LNCAP (cell line): ENCODE data around the gene MXD1.

Experiments
- TF ChIP-seq, protein P1 (sequence below): fragments of 450-650 bp; IDR thresholded peaks from 2 replicates; pipeline ENCODE4 v1.5.1; 2017; ENCODE audit warnings: mild to moderate bottlenecking

Gene MXD1

DNA sequence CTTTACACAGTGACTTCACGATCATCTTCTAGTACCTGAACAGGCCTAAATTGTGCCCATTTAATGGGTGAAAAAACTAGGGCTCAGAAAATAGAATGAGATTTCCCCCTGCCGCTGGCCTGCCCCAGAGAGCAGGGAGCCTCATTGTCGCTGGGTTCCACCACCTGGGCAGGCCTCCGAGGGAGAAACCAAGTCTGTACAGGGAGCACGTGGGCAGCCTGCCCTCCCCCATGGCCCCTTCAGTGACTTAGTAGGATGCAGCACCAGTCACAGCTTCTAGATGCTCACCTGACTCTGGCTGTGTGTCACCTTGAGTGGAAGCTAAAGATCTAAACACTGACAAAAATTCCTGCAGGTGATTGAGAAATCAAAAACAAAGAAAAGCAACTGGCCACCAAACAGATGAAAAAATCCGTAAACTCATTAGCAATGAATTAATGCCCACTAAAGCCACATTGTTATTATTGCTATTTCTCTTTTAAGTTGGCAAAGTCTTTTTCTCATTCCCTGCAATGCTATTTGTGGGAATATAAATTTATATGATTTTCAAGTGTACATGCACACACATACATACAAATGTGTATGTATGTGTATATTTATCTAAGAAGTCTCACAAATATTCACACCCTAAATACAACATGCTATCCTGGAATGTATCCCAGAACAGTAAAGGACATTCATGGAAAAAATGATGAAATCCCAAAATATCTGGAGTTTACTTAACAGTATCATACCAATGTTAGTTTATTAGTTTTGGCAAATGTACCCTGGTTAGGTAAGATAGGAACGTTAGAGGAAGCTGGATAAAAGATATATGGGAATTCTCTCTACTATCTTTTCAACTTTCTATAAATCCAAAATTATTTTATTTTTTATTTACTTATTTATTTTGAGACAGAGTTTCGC, 65.2 kb downstream of the MXD1 start:
- TF ChIP-seq, protein P1, sequence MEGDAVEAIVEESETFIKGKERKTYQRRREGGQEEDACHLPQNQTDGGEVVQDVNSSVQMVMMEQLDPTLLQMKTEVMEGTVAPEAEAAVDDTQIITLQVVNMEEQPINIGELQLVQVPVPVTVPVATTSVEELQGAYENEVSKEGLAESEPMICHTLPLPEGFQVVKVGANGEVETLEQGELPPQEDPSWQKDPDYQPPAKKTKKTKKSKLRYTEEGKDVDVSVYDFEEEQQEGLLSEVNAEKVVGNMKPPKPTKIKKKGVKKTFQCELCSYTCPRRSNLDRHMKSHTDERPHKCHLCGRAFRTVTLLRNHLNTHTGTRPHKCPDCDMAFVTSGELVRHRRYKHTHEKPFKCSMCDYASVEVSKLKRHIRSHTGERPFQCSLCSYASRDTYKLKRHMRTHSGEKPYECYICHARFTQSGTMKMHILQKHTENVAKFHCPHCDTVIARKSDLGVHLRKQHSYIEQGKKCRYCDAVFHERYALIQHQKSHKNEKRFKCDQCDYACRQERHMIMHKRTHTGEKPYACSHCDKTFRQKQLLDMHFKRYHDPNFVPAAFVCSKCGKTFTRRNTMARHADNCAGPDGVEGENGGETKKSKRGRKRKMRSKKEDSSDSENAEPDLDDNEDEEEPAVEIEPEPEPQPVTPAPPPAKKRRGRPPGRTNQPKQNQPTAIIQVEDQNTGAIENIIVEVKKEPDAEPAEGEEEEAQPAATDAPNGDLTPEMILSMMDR, result no peak

DNA sequence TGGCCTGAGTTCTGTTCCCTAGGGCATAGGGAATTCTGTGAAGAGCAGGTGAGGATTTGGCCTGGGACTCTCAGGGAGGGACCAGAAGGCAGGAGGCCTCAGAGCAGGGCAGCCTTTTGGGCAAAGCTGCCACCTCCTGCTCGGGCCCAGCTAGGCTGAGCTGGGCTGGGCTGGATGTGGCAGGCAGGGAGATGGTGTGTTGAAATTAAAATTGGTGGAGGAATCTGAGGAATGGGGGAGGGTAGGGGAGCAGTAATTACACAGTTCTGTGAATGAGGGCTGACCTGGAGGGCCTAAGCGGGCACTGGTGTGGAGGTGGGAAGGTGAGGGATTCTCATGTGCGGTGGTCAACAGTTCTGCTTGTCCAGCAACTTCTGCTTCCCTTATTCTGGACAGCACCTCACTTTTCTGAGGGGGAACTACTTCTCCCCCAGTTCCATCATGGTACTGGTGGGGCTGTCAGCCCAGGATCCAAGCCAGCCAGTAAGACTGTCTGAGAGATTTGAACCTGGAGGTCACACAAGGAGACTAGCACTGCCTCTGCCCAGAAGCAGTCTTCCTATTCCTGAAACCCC, 68.6 kb downstream of the MXD1 start:
- TF ChIP-seq, protein P1, result no peak

DNA sequence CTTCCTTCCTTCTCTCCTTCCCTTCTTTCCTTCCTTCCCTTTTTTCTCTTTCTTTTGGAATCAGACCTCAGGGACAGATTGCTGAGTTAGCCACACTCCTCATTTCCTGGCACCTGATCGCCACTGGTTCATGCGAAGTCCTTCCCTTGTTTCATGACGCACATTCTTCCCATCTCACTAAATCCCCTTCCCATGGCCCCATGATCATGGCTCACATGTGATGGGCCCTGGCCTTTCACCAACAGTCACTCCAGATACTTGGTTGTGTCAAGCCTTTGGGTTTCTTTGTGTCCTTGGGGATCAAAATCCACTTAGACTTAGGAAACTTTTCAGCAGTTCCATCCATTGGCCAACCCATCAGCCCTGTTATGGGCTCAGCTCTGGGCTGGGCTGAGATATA, 70.3 kb downstream of the MXD1 start:
- TF ChIP-seq, protein P1, result no peak

DNA sequence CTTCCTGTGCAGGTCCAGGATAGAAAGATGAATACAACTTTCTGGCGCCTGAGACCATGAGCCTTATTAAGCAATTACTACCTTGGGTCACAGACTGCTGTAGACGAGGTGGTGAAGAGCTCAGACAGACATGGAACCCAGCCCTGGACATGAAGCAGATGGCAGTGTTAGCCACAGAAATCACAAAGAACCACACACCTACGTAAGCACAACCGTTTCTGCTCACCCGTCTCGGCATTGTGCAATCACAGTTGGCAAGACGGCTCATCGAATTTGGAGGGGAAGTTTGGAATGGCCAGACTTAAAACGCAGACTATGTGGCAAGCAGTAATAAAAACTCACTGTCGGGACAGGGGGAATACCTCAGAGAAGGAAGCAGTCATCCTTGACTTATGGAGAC, 70.8 kb downstream of the MXD1 start:
- TF ChIP-seq, protein P1, result no peak

DNA sequence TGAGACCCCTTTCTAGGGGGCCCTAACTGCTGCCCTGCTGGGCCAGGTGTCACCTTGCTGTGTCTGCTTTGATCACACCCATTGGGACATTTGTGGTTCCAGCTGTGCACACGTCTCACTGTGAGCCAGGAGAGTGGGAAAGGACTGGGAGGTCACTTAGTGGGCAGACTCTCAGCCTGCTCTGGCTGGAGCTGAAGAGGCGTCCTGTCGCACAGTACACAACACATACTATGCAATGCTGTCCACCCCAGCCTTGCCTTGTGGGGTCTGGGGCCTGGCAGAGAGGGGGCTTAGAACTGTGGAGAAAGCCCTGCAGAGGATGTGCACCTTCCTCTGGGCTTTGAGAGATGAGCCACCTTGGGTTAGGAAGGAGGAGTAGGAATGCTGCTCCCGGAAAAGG, 71.8 kb downstream of the MXD1 start:
- TF ChIP-seq, protein P1, result no peak

DNA sequence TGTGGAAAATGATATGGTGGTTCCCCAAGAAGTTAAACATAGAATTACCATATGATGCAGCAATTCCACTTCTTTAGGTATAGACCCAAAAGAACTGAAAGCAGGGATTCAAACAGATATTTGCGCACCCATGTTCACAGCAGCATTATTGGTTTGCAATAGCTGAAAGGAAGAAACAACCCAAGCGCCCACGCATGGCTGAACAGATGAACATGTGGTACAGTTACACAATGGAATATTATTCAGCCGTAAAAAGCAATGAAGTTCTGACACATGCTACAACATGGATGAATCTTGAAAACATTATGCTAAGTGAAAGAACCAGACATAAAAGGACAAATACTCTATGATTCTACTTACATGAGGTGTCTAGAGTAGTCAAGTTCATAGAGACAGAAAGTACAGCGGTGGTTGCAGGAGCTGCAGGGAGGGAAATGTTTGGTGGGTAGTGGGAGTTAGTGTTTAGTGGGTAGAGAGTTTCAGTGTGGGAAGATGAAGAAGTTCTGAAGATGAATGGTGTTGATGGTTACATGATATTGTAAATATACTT, 73.3 kb downstream of the MXD1 start:
- TF ChIP-seq, protein P1, result no peak

DNA sequence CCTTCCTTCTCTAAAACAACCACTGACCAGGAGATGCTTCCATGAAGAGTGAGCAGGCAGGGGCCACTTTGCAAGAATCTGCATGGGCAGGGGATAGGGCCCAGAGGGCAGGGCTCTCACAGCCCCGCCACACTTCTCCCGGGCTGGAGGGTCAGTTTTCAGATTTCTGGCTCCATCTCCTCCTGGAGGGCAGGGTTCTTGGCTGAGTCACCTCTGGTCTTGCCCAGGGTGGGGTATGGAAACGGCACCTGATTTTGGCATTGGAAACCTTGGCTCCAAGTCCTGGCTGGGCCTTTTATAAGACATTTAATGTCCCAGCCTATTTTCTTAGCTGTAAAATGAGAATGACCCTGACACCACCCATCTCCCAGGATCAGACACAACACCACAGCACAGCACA, 74.1 kb downstream of the MXD1 start:
- TF ChIP-seq, protein P1, result no peak
